Activated CD8-positive, alpha-beta T cell treated with anti-CD3 and anti-CD28 coated beads for 36 hours (primary cell): ENCODE data around the gene DIPK1A. TPM values are rescaled to one million over a fixed set of nuclear protein-coding genes. Genes with fewer than 3 reads are reported as not detected.
A peak's percentile ranks its signal among the peaks of the same experiment; 100 is the strongest.

Source experiments
- ATAC-seq: fragments of 200-7000 bp; cut with Tn5 transposase; one replicate; pipeline ENCODE4 v1.10.0; 2021; ENCODE audit warnings: mild to moderate bottlenecking, moderate library complexity
- CTCF ChIA-PET: fragments of 350-600 bp; sonication (Branson Sonifier 250); formaldehyde crosslinking; loops from one replicate; lab custom pipeline; 2021; ENCODE audit warnings: antibody characterized with exemption; lab: Charles Lee
- POLR2A ChIA-PET: fragments of 350-600 bp; sonication (Branson Sonifier 250); formaldehyde crosslinking; loops from one replicate; lab custom pipeline; 2021; ENCODE audit warnings: antibody characterized with exemption; lab: Charles Lee
- DNase-seq: peaks from one replicate; pipeline ENCODE4 v3.0.0-alpha.2; 2020
- H3K27ac Mint-ChIP-seq: one replicate; pipeline ENCODE4 v1.8.0; 2021; ENCODE audit warnings: mild to moderate bottlenecking, mixed read lengths
- H3K27me3 Mint-ChIP-seq: one replicate; pipeline ENCODE4 v1.8.0; 2021; ENCODE audit warnings: mixed read lengths
- H3K36me3 Mint-ChIP-seq: one replicate; pipeline ENCODE4 v1.8.0; 2021; ENCODE audit warnings: low read depth, mixed read lengths
- H3K4me1 Mint-ChIP-seq: one replicate; pipeline ENCODE4 v1.8.0; 2021; ENCODE audit warnings: low read depth, mixed read lengths
- H3K4me3 Mint-ChIP-seq: one replicate; pipeline ENCODE4 v1.8.0; 2021; ENCODE audit warnings: mild to moderate bottlenecking, moderate library complexity, mixed read lengths
- H3K9me3 Mint-ChIP-seq: one replicate; pipeline ENCODE4 v1.8.0; 2021; ENCODE audit warnings: mixed read lengths
- intact Hi-C: fragments of 100-400 bp; cut with micrococcal nuclease; formaldehyde crosslinking; loops from one replicate; pipeline ENCODE4 v1.10.0; 2022
- total RNA-seq, 2 experiments: library from RNA; stranded (reverse); gene quantifications; one replicate each; pipeline ENCODE4 v1.2.3, GENCODE V29; 2021
- TF ChIP-seq, protein P1 (sequence below): fragments of 200-600 bp; IDR thresholded peaks from one replicate; pipeline ENCODE4 v1.8.0; 2022; ENCODE audit warnings: antibody characterized with exemption, mild to moderate bottlenecking

DIPK1A gene
- total RNA-seq, result 1 to 10 TPM; 8.1 to 9.0 TPM

DNA sequence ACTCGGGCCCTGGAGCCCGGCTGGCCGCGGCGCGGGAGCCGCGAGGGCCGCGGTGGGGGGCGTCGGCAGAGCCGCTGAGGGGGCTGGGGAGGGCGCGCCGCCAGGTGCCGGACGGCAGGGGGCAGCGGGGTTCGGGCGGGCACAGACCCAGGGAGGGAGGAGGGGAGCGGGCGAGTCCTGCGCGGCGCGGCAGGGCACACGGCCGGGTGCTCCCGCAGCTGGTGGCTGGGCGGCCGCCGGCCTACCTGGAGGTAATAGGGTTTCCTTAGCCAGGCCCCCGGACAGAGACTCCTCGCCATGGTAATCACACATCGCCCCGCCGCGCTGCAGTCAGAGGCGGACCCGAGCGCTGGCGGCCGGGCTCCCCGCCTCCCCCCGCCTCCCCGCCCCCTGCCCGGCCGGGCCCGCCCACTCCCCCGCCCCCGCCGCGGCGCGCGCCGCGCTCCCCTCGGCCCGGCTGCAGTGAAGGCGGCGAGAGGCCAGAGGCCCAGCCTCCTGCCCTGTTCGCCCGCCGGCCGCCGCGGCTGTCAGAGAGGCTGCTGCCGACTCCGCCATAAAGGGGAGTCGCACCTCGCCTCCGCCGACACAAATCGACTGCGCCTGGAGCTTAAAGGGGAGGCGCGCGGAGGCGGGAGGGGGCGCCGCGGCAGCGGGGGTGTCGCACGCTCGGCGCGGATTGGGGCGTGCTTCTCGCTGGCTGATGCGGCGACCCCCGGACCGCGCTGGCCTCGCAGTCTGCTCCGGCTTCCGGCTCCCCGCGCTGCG lies at the start of gene DIPK1A:
TSS of gene DIPK1A (minus strand) at position 332 of the 765 bp plus-strand sequence. CDS start at position 299, 33 bp downstream.
- intact Hi-C loops, result loop anchor here (2.0 kb wide), 1 partner anchor 103 kb away; no protein-coding TSS in a partner anchor
- Mint-ChIP-seq H3K27me3 (no peaks in the 10 kb centered on the region), H3K9me3 (no peaks in the 10 kb centered on the region), H3K4me1 (peaks cover 29% of the 10 kb centered on the region), H3K36me3 (peaks cover 4% of the 10 kb centered on the region), H3K27ac (peak within 1 kb of the TSS; percentile 97), H3K4me3 (peak within 1 kb of the TSS; percentile 95)
- peak; percentile 51 for ATAC-seq
- TF ChIP-seq, protein P1, sequence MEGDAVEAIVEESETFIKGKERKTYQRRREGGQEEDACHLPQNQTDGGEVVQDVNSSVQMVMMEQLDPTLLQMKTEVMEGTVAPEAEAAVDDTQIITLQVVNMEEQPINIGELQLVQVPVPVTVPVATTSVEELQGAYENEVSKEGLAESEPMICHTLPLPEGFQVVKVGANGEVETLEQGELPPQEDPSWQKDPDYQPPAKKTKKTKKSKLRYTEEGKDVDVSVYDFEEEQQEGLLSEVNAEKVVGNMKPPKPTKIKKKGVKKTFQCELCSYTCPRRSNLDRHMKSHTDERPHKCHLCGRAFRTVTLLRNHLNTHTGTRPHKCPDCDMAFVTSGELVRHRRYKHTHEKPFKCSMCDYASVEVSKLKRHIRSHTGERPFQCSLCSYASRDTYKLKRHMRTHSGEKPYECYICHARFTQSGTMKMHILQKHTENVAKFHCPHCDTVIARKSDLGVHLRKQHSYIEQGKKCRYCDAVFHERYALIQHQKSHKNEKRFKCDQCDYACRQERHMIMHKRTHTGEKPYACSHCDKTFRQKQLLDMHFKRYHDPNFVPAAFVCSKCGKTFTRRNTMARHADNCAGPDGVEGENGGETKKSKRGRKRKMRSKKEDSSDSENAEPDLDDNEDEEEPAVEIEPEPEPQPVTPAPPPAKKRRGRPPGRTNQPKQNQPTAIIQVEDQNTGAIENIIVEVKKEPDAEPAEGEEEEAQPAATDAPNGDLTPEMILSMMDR, result no peak
- ChIA-PET POLR2A (interaction anchor here (0.6 to 4.7 kb wide), 26 partner anchors 10 to 129 kb away, joined by 3 to 49 read pairs (median 4); partner anchors contain the start of genes MTF2 and RPL5), CTCF (interaction anchor here (0.6 to 22.8 kb wide), 29 partner anchors 9 to 479 kb away, joined by 3 to 492 read pairs (median 4); partner anchors contain the start of gene RPL5)
- peak; percentile 80 for DNase-seq

DNA sequence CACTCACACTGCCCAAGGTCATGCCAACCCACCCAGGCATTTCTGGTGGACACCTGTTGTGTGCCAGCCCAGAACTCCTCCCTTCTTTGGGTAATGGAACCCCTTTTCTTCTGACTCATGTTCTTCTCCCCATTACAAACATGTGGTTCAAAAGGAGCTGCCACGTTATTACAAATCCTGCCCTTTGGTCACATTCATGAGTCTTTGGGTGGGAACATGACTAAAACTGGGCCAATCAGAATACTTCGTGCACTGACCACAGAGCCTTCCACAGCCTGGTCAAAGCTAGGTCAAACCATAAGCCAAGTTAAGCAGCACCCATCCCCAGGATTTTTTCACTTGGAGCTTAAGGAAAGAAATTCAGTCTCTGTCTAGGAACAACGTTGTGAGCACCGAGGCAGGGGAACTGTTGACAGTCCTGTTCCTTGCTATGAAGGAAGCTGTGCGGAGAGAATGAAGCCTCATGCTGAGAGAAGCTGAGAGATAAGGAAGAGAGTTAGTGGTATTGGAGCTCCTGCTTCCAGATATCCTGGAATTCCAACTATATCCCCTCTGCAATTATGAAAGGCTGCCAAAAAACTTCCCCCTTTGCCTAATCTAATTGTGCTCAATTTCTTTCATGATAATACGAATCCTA lies 46.8 kb upstream of the DIPK1A start:
- intact Hi-C loops, result no loop called here
- ChIA-PET CTCF (interaction anchor here (0.9 to 2.9 kb wide), 7 partner anchors 12 to 149 kb away, joined by 3 to 14 read pairs (median 6); no protein-coding TSS in a partner anchor), POLR2A (interaction anchor here (0.7 kb wide), 1 partner anchor 18 kb away, joined by 3 read pairs; no protein-coding TSS in a partner anchor)
- Mint-ChIP-seq H3K27me3 (peaks cover 4% of the 10 kb centered on the region), H3K9me3 (no peaks in the 10 kb centered on the region), H3K4me1 (no peaks in the 10 kb centered on the region), H3K4me3 (no peak overlapping the region), H3K36me3 (no peaks in the 10 kb centered on the region), H3K27ac (no peak overlapping the region)
- ATAC-seq (no peak), DNase-seq (no peak)
- TF ChIP-seq, protein P1, result no peak

DNA sequence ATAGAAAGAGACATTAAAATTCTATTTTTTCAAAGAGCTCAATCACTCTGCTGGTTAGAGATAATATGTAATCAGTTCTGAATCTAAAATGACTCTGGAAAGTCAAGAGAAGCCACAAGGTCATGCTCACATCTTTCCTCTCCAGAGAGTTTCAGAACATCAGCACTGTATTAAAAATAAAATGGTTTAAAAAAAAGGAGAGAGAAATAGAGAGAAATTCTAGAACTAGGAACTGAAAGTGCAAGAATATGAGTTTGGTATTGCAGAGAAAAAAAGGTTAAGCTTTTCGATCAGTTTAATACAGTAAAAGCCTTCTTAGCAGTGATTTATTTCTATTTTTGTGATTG lies 44.0 kb upstream of the DIPK1A start:
- peaks cover 4% of the 10 kb centered on the region for H3K27me3 Mint-ChIP-seq
- no peak for DNase-seq
- ChIA-PET POLR2A (no interaction called here), CTCF (interaction anchor here (1.0 to 4.3 kb wide), 5 partner anchors 12 to 146 kb away, joined by 3 to 35 read pairs (median 3); no protein-coding TSS in a partner anchor)
- TF ChIP-seq, protein P1, result no peak
- no peaks in the 10 kb centered on the region for H3K9me3 Mint-ChIP-seq
- H3K27ac Mint-ChIP-seq, result no peak overlapping the region
- no peak for ATAC-seq
- H3K36me3 Mint-ChIP-seq, result no peaks in the 10 kb centered on the region
- H3K4me3 Mint-ChIP-seq, result no peak overlapping the region
- no peaks in the 10 kb centered on the region for H3K4me1 Mint-ChIP-seq
- intact Hi-C loops, result no loop called here

GRCh38 chr1:93004566-93005251 lies 43.4 kb upstream of the DIPK1A start:
- intact Hi-C loops, result no loop called here

More at GRCh38 chr1:93004566-93005251, 43.4 kb upstream of the DIPK1A start:
- DNase-seq (no peak), ATAC-seq (no peak)
- no peaks in the 10 kb centered on the region for H3K36me3 Mint-ChIP-seq
- no peak overlapping the region for H3K4me3 Mint-ChIP-seq
- H3K27me3 Mint-ChIP-seq, result peaks cover 4% of the 10 kb centered on the region
- CTCF ChIA-PET, result interaction anchor here (1.0 to 4.3 kb wide), 5 partner anchors 9 to 146 kb away, joined by 3 to 35 read pairs (median 3); no protein-coding TSS in a partner anchor
- POLR2A ChIA-PET, result no interaction called here
- no peaks in the 10 kb centered on the region for H3K4me1 Mint-ChIP-seq
- H3K27ac Mint-ChIP-seq, result no peak overlapping the region
- TF ChIP-seq, protein P1, result no peak
- H3K9me3 Mint-ChIP-seq, result no peaks in the 10 kb centered on the region
